HFFc6 (cell line): ENCODE data around the gene SPEF2. TPM values are rescaled to one million over a fixed set of nuclear protein-coding genes. Genes with fewer than 3 reads are reported as not detected.
A peak's percentile ranks its signal among the peaks of the same experiment; 100 is the strongest.

Experiments
- DNase-seq: peaks from one replicate; pipeline ENCODE4 v3.0.0-alpha.2; 2018
- H3K27ac Mint-ChIP-seq: 2 replicates; pipeline ENCODE4 v1.8.0; 2020; ENCODE audit warnings: mild to moderate bottlenecking, mixed read lengths
- H3K27me3 Mint-ChIP-seq: 2 replicates; pipeline ENCODE4 v1.8.0; 2021; ENCODE audit warnings: mild to moderate bottlenecking, moderate library complexity, mixed read lengths; ENCODE audit not compliant: insufficient read depth
- H3K36me3 Mint-ChIP-seq: 2 replicates; pipeline ENCODE4 v1.8.0; 2021; ENCODE audit warnings: low read depth, mixed read lengths
- H3K4me1 Mint-ChIP-seq: 2 replicates; pipeline ENCODE4 v1.8.0; 2020; ENCODE audit warnings: low read depth, mixed read lengths
- H3K4me3 Mint-ChIP-seq: 2 replicates; pipeline ENCODE4 v1.8.0; 2020; ENCODE audit warnings: mild to moderate bottlenecking, moderate library complexity, mixed read lengths
- H3K9me3 Mint-ChIP-seq: 2 replicates; pipeline ENCODE4 v1.8.0; 2020; ENCODE audit warnings: mild to moderate bottlenecking, mixed read lengths
- long read RNA-seq: library from polyadenylated mRNA; unstranded; transcript quantifications from one replicate; pipeline ENCODE4 v2.0.0, GENCODE V29; 2019
- total RNA-seq, 6 experiments: library from RNA; stranded (reverse); fragmentation: NEBNext Ultra II Directional; extraction: Animal tissue kit (Norgen Biotek cat#: 25700); gene quantifications; 2 replicates in 1 of 6; 3 replicates in 5 of 6; pipeline ENCODE4 v1.2.3, GENCODE V29; 2021
- TF ChIP-seq, protein P1 (sequence below): fragments of 200-600 bp; sonication (generic); IDR thresholded peaks from 2 replicates; pipeline ENCODE4 v1.5.0; 2021; ENCODE audit warnings: antibody characterized with exemption, mild to moderate bottlenecking

The SPEF2 gene, protein sequence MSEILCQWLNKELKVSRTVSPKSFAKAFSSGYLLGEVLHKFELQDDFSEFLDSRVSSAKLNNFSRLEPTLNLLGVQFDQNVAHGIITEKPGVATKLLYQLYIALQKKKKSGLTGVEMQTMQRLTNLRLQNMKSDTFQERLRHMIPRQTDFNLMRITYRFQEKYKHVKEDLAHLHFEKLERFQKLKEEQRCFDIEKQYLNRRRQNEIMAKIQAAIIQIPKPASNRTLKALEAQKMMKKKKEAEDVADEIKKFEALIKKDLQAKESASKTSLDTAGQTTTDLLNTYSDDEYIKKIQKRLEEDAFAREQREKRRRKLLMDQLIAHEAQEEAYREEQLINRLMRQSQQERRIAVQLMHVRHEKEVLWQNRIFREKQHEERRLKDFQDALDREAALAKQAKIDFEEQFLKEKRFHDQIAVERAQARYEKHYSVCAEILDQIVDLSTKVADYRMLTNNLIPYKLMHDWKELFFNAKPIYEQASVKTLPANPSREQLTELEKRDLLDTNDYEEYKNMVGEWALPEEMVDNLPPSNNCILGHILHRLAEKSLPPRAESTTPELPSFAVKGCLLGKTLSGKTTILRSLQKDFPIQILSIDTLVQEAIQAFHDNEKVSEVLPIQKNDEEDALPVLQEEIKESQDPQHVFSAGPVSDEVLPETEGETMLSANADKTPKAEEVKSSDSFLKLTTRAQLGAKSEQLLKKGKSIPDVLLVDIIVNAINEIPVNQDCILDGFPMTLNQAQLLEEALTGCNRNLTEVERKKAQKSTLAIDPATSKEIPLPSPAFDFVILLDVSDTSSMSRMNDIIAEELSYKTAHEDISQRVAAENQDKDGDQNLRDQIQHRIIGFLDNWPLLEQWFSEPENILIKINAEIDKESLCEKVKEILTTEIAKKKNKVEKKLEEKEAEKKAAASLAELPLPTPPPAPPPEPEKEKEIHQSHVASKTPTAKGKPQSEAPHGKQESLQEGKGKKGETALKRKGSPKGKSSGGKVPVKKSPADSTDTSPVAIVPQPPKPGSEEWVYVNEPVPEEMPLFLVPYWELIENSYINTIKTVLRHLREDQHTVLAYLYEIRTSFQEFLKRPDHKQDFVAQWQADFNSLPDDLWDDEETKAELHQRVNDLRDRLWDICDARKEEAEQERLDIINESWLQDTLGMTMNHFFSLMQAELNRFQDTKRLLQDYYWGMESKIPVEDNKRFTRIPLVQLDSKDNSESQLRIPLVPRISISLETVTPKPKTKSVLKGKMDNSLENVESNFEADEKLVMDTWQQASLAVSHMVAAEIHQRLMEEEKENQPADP (N-terminal part only)
- 1 to 10 TPM; 1.5 to 4.0 (median 2.3) TPM for total RNA-seq
- long read RNA-seq, partial matches to known transcripts, result 2 of 2 reads
- long read RNA-seq, other reads (novel, unspliced or antisense), result 0 of 2 reads

DNA sequence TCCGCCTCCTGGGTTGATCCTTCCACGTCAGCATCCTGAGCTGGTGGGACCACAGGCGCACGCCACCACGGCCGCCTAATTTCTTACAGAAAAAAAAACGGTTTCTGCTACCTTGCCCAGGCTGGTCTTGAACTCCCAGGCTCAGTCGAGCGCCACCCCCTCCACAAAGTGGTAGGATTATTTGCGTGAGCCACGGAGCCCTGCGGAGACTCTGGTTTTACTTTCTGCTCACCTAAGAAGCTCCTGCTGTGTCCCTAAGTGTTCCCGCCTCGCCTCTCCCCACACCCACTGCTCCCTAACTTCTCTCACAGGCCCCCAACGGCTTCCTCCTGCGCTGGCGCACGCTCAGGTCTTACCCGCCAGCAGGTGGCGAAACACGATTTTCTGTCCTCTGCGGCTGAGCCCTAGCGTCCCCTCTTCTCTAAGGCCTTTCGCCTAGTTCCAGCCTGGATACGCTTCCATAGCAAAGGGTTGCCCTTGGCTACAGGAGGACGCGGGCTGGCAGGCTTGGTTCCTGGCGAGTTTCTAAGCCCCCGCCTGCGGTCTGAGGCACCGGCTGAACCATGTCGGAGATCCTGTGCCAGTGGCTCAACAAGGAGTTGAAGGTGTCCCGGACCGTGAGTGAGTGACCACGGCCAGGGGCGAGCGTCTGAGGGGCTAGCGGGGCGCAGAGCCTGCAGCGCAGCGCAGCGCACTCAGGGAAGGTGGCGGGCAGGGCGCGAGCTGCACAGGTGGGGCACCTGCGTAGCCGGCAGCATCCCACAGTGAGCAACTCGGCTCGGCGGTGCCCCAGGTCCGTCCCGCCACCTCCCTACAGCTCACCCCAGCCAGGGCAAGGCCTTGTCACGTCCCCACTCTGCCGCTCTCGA is at the start of gene SPEF2:
SPEF2 (plus strand) TSS at position 429 of the 869 bp plus-strand sequence; CDS start at position 564, 135 bp downstream.
- peak within 1 kb of the TSS; percentile 90 for H3K27ac Mint-ChIP-seq
- H3K36me3 Mint-ChIP-seq, result no peaks in the 10 kb centered on the region

DNA sequence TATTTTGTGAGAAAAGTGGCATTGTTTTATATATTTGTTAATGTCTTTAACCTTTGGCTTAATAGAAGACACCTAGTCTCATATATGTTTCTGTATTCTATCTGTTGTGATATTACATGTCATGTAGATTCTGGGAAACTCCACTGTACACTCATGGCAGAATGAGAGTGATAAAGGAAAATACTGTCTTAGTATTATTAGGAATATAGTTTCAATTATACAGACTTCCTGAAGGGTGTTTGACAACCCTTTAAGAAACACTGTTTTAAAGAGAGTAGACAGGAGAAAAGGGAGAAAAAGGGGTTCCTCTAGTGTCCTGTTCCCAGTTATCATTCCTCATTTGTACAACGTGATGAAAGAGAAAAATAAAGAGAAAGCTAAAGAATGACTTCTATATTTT is 42.1 kb upstream of the SPEF2 start:
- no peak overlapping the region for H3K4me3 Mint-ChIP-seq
- DNase-seq, result no peak
- H3K27ac Mint-ChIP-seq, result no peak overlapping the region
- TF ChIP-seq, protein P1, sequence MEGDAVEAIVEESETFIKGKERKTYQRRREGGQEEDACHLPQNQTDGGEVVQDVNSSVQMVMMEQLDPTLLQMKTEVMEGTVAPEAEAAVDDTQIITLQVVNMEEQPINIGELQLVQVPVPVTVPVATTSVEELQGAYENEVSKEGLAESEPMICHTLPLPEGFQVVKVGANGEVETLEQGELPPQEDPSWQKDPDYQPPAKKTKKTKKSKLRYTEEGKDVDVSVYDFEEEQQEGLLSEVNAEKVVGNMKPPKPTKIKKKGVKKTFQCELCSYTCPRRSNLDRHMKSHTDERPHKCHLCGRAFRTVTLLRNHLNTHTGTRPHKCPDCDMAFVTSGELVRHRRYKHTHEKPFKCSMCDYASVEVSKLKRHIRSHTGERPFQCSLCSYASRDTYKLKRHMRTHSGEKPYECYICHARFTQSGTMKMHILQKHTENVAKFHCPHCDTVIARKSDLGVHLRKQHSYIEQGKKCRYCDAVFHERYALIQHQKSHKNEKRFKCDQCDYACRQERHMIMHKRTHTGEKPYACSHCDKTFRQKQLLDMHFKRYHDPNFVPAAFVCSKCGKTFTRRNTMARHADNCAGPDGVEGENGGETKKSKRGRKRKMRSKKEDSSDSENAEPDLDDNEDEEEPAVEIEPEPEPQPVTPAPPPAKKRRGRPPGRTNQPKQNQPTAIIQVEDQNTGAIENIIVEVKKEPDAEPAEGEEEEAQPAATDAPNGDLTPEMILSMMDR, result no peak
- 0 out of 2 replicates have a peak, but pooled peaks cover 2% of the 10 kb centered on the region for H3K27me3 Mint-ChIP-seq
- H3K9me3 Mint-ChIP-seq, result no peaks in the 10 kb centered on the region
- no peaks in the 10 kb centered on the region for H3K36me3 Mint-ChIP-seq
- H3K4me1 Mint-ChIP-seq, result no peaks in the 10 kb centered on the region

More for the DNA sequence above, at the start of gene SPEF2:
- peak within 1 kb of the TSS; percentile 97 for H3K4me3 Mint-ChIP-seq
- TF ChIP-seq, protein P1, result peak; percentile 88
- H3K27me3 Mint-ChIP-seq, result no peaks in the 10 kb centered on the region; the same call in 1 of the 2 replicates
- peaks cover 20% of the 10 kb centered on the region for H3K4me1 Mint-ChIP-seq
- peaks cover 7% of the 10 kb centered on the region for H3K9me3 Mint-ChIP-seq
- DNase-seq, result peak; percentile 87

DNA sequence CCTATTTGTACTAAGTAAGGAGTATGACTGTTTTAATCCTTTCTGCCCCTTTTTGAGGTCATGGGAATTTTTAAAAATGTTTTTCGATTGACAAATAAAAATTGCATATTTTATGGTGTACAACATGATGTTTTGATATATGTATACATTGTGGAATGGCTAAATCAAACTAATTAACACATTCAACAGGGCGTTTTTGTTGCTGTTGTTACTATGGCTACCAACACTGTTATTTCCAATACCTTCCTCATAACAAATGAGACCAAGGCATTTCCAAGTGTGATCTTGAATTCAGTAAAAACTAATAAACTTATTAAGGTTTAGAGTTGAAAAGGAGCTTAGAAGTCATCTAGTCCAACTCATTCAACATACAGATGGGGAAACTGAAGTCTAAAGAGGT is 30.2 kb upstream of the SPEF2 start:
- H3K27ac Mint-ChIP-seq, result no peak overlapping the region

DNA sequence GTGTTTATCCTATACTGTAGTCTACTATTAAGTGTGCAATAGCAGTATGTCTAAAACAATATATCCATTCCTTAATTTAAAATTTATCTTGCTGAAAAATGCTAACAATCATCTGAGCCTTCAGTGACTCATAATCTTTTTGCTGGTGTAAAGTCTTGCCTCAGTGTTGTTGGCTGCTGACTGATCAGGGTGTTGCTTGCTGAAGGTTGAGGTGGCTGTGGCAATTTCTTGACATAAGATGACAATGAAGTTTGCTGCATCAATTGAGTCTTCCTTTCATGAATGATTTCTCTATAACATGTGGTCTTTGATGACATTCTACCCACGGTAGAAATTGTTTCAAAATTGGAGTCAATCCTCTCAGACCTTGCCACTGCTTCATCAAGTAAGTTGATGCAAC is 24.3 kb upstream of the SPEF2 start:
- peaks cover 1% of the 10 kb centered on the region for H3K27me3 Mint-ChIP-seq
- H3K4me1 Mint-ChIP-seq, result no peaks in the 10 kb centered on the region
- no peak overlapping the region for H3K27ac Mint-ChIP-seq
- TF ChIP-seq, protein P1, result no peak
- no peak for DNase-seq
- no peak overlapping the region for H3K4me3 Mint-ChIP-seq
- no peaks in the 10 kb centered on the region for H3K9me3 Mint-ChIP-seq
- no peaks in the 10 kb centered on the region for H3K36me3 Mint-ChIP-seq

More for the DNA sequence above, 30.2 kb upstream of the SPEF2 start:
- Mint-ChIP-seq H3K4me1 (no peaks in the 10 kb centered on the region), H3K27me3 (no peaks in the 10 kb centered on the region; the same call in 1 of the 2 replicates), H3K9me3 (no peaks in the 10 kb centered on the region), H3K36me3 (no peaks in the 10 kb centered on the region), H3K4me3 (no peak overlapping the region)
- DNase-seq, result no peak
- TF ChIP-seq, protein P1, result no peak
